ENCODE results near the gene SAP30. TPM values are rescaled to one million over a fixed set of nuclear protein-coding genes. Genes with fewer than 3 reads are reported as not detected.
A peak's percentile ranks its signal among the peaks of the same experiment; 100 is the strongest.

The SAP30 gene
- total RNA-seq: 10 to 100 TPM; 10.9 to 18.4 (median 16.0) TPM

GRCh38 chr4:173370477-173371291, at the start of gene SAP30:
TSS of gene SAP30 (plus strand) at chr4:173370954. CDS start at chr4:173371183, 229 bp downstream.
- Histone ChIP-seq H3K4me1 (peaks cover 21% of the 10 kb centered on the region), H3K36me3 (no peaks in the 10 kb centered on the region), H3K27me3 (no peaks in the 10 kb centered on the region), H3K4me3 (peak within 1 kb of the TSS; percentile 84), H3K9me3 (no peaks in the 10 kb centered on the region), H3K27ac (peak within 1 kb of the TSS; percentile 93)
- peak; percentile 40 to 88 (median 46) for TF ChIP-seq POLR2AphosphoS5 (IDR thresholded peaks at IDR 0.05)
- no peak for TF ChIP-seq EP300 (IDR thresholded peaks at IDR 0.05)
- peak in 1 of 2 donors; percentile 89 for TF ChIP-seq POLR2A (IDR thresholded peaks at IDR 0.05)
- TF ChIP-seq CTCF (IDR thresholded peaks at IDR 0.05): no peak
- WGBS: under 1% methylated on average over 39 of the region's 72 CpGs
- DNase-seq (ENCODE audit: low spot score in 2 of 2): peak; percentile 99

GRCh38 chr4:173325007-173325736, 45.6 kb upstream of the SAP30 start:
- H3K4me1 ChIP-seq: no peaks in the 10 kb centered on the region

GRCh38 chr4:173328236-173328901, 42.4 kb upstream of the SAP30 start:
- TF ChIP-seq CTCF (IDR thresholded peaks at IDR 0.05): no peak
- TF ChIP-seq POLR2AphosphoS5 (IDR thresholded peaks at IDR 0.05): no peak
- TF ChIP-seq EP300 (IDR thresholded peaks at IDR 0.05): no peak
- no peak for TF ChIP-seq POLR2A (IDR thresholded peaks at IDR 0.05)

More at GRCh38 chr4:173325007-173325736, 45.6 kb upstream of the SAP30 start:
- H3K4me3 ChIP-seq: no peak overlapping the region
- no peaks in the 10 kb centered on the region for H3K9me3 ChIP-seq
- no peaks in the 10 kb centered on the region for H3K27me3 ChIP-seq
- no peak for TF ChIP-seq POLR2AphosphoS5 (IDR thresholded peaks at IDR 0.05)
- TF ChIP-seq POLR2A (IDR thresholded peaks at IDR 0.05): no peak
- TF ChIP-seq CTCF (IDR thresholded peaks at IDR 0.05): no peak
- TF ChIP-seq EP300 (IDR thresholded peaks at IDR 0.05): no peak
- no peak overlapping the region for H3K27ac ChIP-seq
- 97% methylated on average over 5 of the region's 5 CpGs for WGBS
- peaks cover 33% of the 10 kb centered on the region for H3K36me3 ChIP-seq
- DNase-seq (ENCODE audit: low spot score in 2 of 2): no peak

GRCh38 chr4:173330590-173330989, 40.2 kb upstream of the SAP30 start:
- peaks cover 37% of the 10 kb centered on the region for H3K36me3 ChIP-seq
- no peaks in the 10 kb centered on the region for H3K27me3 ChIP-seq
- H3K4me1 ChIP-seq: peaks cover 28% of the 10 kb centered on the region
- H3K27ac ChIP-seq: no peak overlapping the region
- DNase-seq (ENCODE audit: low spot score in 2 of 2): no peak
- TF ChIP-seq CTCF (IDR thresholded peaks at IDR 0.05) (no peak), EP300 (IDR thresholded peaks at IDR 0.05) (no peak), POLR2AphosphoS5 (IDR thresholded peaks at IDR 0.05) (no peak), POLR2A (IDR thresholded peaks at IDR 0.05) (no peak)
- H3K9me3 ChIP-seq: no peaks in the 10 kb centered on the region
- no peak overlapping the region for H3K4me3 ChIP-seq
- WGBS: 90% methylated on average over 2 of the region's 2 CpGs

More at GRCh38 chr4:173328236-173328901, 42.4 kb upstream of the SAP30 start:
- 89% methylated on average over 5 of the region's 5 CpGs for whole genome bisulfite sequencing
- no peak for DNase-seq (ENCODE audit: low spot score in 2 of 2)
- H3K27me3 ChIP-seq: no peaks in the 10 kb centered on the region
- H3K4me1 ChIP-seq: peaks cover 23% of the 10 kb centered on the region
- no peak overlapping the region for H3K4me3 ChIP-seq
- H3K9me3 ChIP-seq: no peaks in the 10 kb centered on the region
- H3K36me3 ChIP-seq: peaks cover 37% of the 10 kb centered on the region
- no peak overlapping the region for H3K27ac ChIP-seq
